SJSA1 (cell line): ENCODE measurements around the gene THSD7B. TPM values are rescaled to one million over a fixed set of nuclear protein-coding genes. Genes with fewer than 3 reads are reported as not detected.

Source experiments
- DNase-seq, 2 experiments: peaks; one replicate each; pipeline ENCODE4 v3.0.0-alpha.2; 2015 to 2020; ENCODE audit warnings: low spot score in 2 of 2, low read depth in 1 of 2
- H3K27ac ChIP-seq: fragments of 250-450 bp; sonication (Bioruptor Pico); 2 replicates; pipeline ENCODE4 v1.5.1; 2020; ENCODE audit warnings: mild to moderate bottlenecking, moderate library complexity
- H3K27me3 ChIP-seq: fragments of 250-450 bp; sonication (Bioruptor Pico); replicated peaks from 2 replicates; pipeline ENCODE4 v1.5.1; 2020; ENCODE audit warnings: mild to moderate bottlenecking, moderate library complexity
- H3K36me3 ChIP-seq: fragments of 250-450 bp; sonication (Bioruptor Pico); 2 replicates; pipeline ENCODE4 v1.5.1; 2020; ENCODE audit warnings: mild to moderate bottlenecking
- H3K4me1 ChIP-seq: fragments of 250-450 bp; sonication (Bioruptor Pico); replicated peaks from 2 replicates; pipeline ENCODE4 v1.6.1; 2021; ENCODE audit warnings: mild to moderate bottlenecking
- H3K4me3 ChIP-seq: fragments of 250-450 bp; sonication (Bioruptor Pico); 2 replicates; pipeline ENCODE4 v1.5.1; 2020; ENCODE audit warnings: mild to moderate bottlenecking
- H3K9me3 ChIP-seq: fragments of 250-450 bp; sonication (Bioruptor Pico); replicated peaks from 2 replicates; pipeline ENCODE4 v1.5.1; 2020; ENCODE audit warnings: mild to moderate bottlenecking
- total RNA-seq: library from RNA; depleted of rRNA; stranded (reverse); fragments of >200 nt; shearing (Covaris generic); gene quantifications from 2 replicates; pipeline ENCODE4 v1.2.3, GENCODE V29; 2014

The THSD7B gene
- total RNA-seq, 1 experiment from 2014 or later = 0.16 TPM

- Histone ChIP-seq H3K9me3 (no peaks in the 10 kb centered on the region), H3K27ac (no peak overlapping the region), H3K36me3 (no peaks in the 10 kb centered on the region), H3K27me3 (peaks cover 29% of the 10 kb centered on the region), H3K4me3 (no peak overlapping the region), H3K4me1 (no peaks in the 10 kb centered on the region)
- DNase-seq = no peak
Measured at GRCh38 chr2:136769871-136770270, 4.5 kb downstream of the THSD7B start.

GRCh38 chr2:136770384-136770783, 5.0 kb downstream of the THSD7B start:
- no peak for DNase-seq
- H3K27ac ChIP-seq = no peak overlapping the region
- H3K4me1 ChIP-seq = no peaks in the 10 kb centered on the region

GRCh38 chr2:136777391-136777790, 12.0 kb downstream of the THSD7B start:
- Histone ChIP-seq H3K9me3 (no peaks in the 10 kb centered on the region), H3K27me3 (no peaks in the 10 kb centered on the region), H3K4me3 (no peak overlapping the region), H3K4me1 (no peaks in the 10 kb centered on the region), H3K36me3 (no peaks in the 10 kb centered on the region), H3K27ac (no peak overlapping the region)
- no peak for DNase-seq

More at GRCh38 chr2:136770384-136770783, 5.0 kb downstream of the THSD7B start:
- no peaks in the 10 kb centered on the region for H3K9me3 ChIP-seq
- H3K27me3 ChIP-seq = peaks cover 27% of the 10 kb centered on the region
- no peaks in the 10 kb centered on the region for H3K36me3 ChIP-seq
- H3K4me3 ChIP-seq = no peak overlapping the region

GRCh38 chr2:136783856-136784255, 18.5 kb downstream of the THSD7B start:
- H3K4me3 ChIP-seq = no peak overlapping the region

GRCh38 chr2:136785215-136785614, 19.9 kb downstream of the THSD7B start:
- Histone ChIP-seq H3K4me3 (no peak overlapping the region), H3K4me1 (no peaks in the 10 kb centered on the region), H3K27me3 (no peaks in the 10 kb centered on the region), H3K36me3 (no peaks in the 10 kb centered on the region), H3K27ac (no peak overlapping the region), H3K9me3 (no peaks in the 10 kb centered on the region)
- no peak for DNase-seq

More at GRCh38 chr2:136783856-136784255, 18.5 kb downstream of the THSD7B start:
- H3K4me1 ChIP-seq = no peaks in the 10 kb centered on the region
- H3K9me3 ChIP-seq = no peaks in the 10 kb centered on the region
- H3K36me3 ChIP-seq = no peaks in the 10 kb centered on the region
- no peaks in the 10 kb centered on the region for H3K27me3 ChIP-seq
- no peak overlapping the region for H3K27ac ChIP-seq
- no peak for DNase-seq

- no peak for DNase-seq
- no peak overlapping the region for H3K27ac ChIP-seq
- H3K4me1 ChIP-seq = no peaks in the 10 kb centered on the region
- no peaks in the 10 kb centered on the region for H3K9me3 ChIP-seq
- no peak overlapping the region for H3K4me3 ChIP-seq
- no peaks in the 10 kb centered on the region for H3K36me3 ChIP-seq
- H3K27me3 ChIP-seq = no peaks in the 10 kb centered on the region
Measured at GRCh38 chr2:136787970-136788369, 22.6 kb downstream of the THSD7B start.

GRCh38 chr2:136796339-136796738, 31.0 kb downstream of the THSD7B start:
- Histone ChIP-seq H3K27ac (no peak overlapping the region), H3K4me1 (no peaks in the 10 kb centered on the region), H3K27me3 (no peaks in the 10 kb centered on the region), H3K9me3 (no peaks in the 10 kb centered on the region), H3K4me3 (no peak overlapping the region), H3K36me3 (no peaks in the 10 kb centered on the region)
- no peak for DNase-seq

GRCh38 chr2:136798766-136799165, 33.4 kb downstream of the THSD7B start:
- Histone ChIP-seq H3K27me3 (no peaks in the 10 kb centered on the region), H3K9me3 (no peaks in the 10 kb centered on the region), H3K36me3 (no peaks in the 10 kb centered on the region), H3K27ac (no peak overlapping the region), H3K4me3 (no peak overlapping the region), H3K4me1 (no peaks in the 10 kb centered on the region)
- no peak for DNase-seq

- Histone ChIP-seq H3K4me3 (no peak overlapping the region), H3K9me3 (no peaks in the 10 kb centered on the region), H3K36me3 (no peaks in the 10 kb centered on the region), H3K27ac (no peak overlapping the region), H3K4me1 (no peaks in the 10 kb centered on the region), H3K27me3 (no peaks in the 10 kb centered on the region)
- DNase-seq = no peak
Measured at GRCh38 chr2:136801661-136802060, 36.3 kb downstream of the THSD7B start.

- Histone ChIP-seq H3K4me1 (no peaks in the 10 kb centered on the region), H3K9me3 (no peaks in the 10 kb centered on the region), H3K27me3 (no peaks in the 10 kb centered on the region), H3K27ac (no peak overlapping the region), H3K36me3 (no peaks in the 10 kb centered on the region), H3K4me3 (no peak overlapping the region)
- no peak for DNase-seq
Measured at GRCh38 chr2:136809998-136810397, 44.7 kb downstream of the THSD7B start.

- no peaks in the 10 kb centered on the region for H3K27me3 ChIP-seq
- H3K9me3 ChIP-seq = no peaks in the 10 kb centered on the region
- no peak overlapping the region for H3K4me3 ChIP-seq
- H3K36me3 ChIP-seq = no peaks in the 10 kb centered on the region
- H3K4me1 ChIP-seq = no peaks in the 10 kb centered on the region
- H3K27ac ChIP-seq = no peak overlapping the region
- no peak for DNase-seq
Measured at GRCh38 chr2:136818839-136819238, 53.5 kb downstream of the THSD7B start.

GRCh38 chr2:136823291-136823690, 57.9 kb downstream of the THSD7B start:
- H3K9me3 ChIP-seq = no peaks in the 10 kb centered on the region
- H3K27me3 ChIP-seq = no peaks in the 10 kb centered on the region
- H3K4me1 ChIP-seq = no peaks in the 10 kb centered on the region
- no peak overlapping the region for H3K4me3 ChIP-seq
- no peak overlapping the region for H3K27ac ChIP-seq
- H3K36me3 ChIP-seq = no peaks in the 10 kb centered on the region
- DNase-seq = no peak

- Histone ChIP-seq H3K4me1 (no peaks in the 10 kb centered on the region), H3K36me3 (no peaks in the 10 kb centered on the region), H3K9me3 (no peaks in the 10 kb centered on the region), H3K4me3 (no peak overlapping the region), H3K27me3 (no peaks in the 10 kb centered on the region), H3K27ac (no peak overlapping the region)
- DNase-seq = no peak
Measured at GRCh38 chr2:136828162-136828561, 62.8 kb downstream of the THSD7B start.

- Histone ChIP-seq H3K4me3 (no peak overlapping the region), H3K36me3 (no peaks in the 10 kb centered on the region), H3K4me1 (no peaks in the 10 kb centered on the region), H3K27me3 (no peaks in the 10 kb centered on the region), H3K27ac (no peak overlapping the region), H3K9me3 (no peaks in the 10 kb centered on the region)
- DNase-seq = no peak
Measured at GRCh38 chr2:136828774-136829173, 63.4 kb downstream of the THSD7B start.

- H3K9me3 ChIP-seq = no peaks in the 10 kb centered on the region
- no peak for DNase-seq
- no peaks in the 10 kb centered on the region for H3K4me1 ChIP-seq
- H3K27me3 ChIP-seq = no peaks in the 10 kb centered on the region
- H3K27ac ChIP-seq = no peak overlapping the region
- no peaks in the 10 kb centered on the region for H3K36me3 ChIP-seq
- no peak overlapping the region for H3K4me3 ChIP-seq
Measured at GRCh38 chr2:136844546-136844945, 79.2 kb downstream of the THSD7B start.
